T-cell (primary cell): ENCODE measurements around the gene CACNG4. TPM values are rescaled to one million over a fixed set of nuclear protein-coding genes. Genes with fewer than 3 reads are reported as not detected.

Experiments
- ATAC-seq, 4 experiments: fragments of 200-7000 bp in 3 of 4; fragments of 150-1000 bp in 1 of 4; cut with Tn5 transposase; replicated peaks in 1 of 4; 1 replicate in 3 of 4; 2 replicates in 1 of 4; pipeline ENCODE4 v1.10.0; 2021; ENCODE audit warnings: moderate library complexity in 3 of 4, mild to moderate bottlenecking in 2 of 4, moderate number of reproducible peaks in 1 of 4
- CTCF ChIA-PET, 2 donors: fragments of 300-600 bp; sonication (Branson Sonifier 250); formaldehyde crosslinking; loops; one replicate each; lab custom pipeline; 2022; ENCODE audit warnings: antibody characterized with exemption in 2 of 2; lab: Charles Lee
- POLR2A ChIA-PET, 2 donors: fragments of 300-600 bp; sonication (Branson Sonifier 250); formaldehyde crosslinking; loops; one replicate each; lab custom pipeline; 2022; ENCODE audit warnings: antibody characterized with exemption in 2 of 2; lab: Charles Lee
- DNase-seq, 35 experiments: peaks; one replicate each; pipeline versions ENCODE4 v3.0.0 to v3.0.0-alpha.2; 2013 to 2023
- H3K27ac ChIP-seq: one replicate; pipeline ENCODE4 v1.5.1; 2013; ENCODE audit warnings: low read length
- H3K27me3 ChIP-seq, 2 experiments: replicated peaks in 1 of 2; 1 replicate in 1 of 2; 2 replicates in 1 of 2; pipeline versions ENCODE4 v1.6.1 to v1.7.0; 2013; ENCODE audit warnings: low read length in 1 of 2, mixed read lengths in 1 of 2; ENCODE audit not compliant: control insufficient read depth in 2 of 2, insufficient read depth in 2 of 2; ENCODE audit errors: extremely low read depth in 1 of 2
- H3K36me3 ChIP-seq, 2 donors: 1 replicate in 1 of 2; 2 replicates in 1 of 2; pipeline versions ENCODE4 v1.6.1 to v1.7.0; 2013; ENCODE audit warnings: low read length in 1 of 2; ENCODE audit not compliant: control insufficient read depth in 2 of 2, insufficient read depth in 1 of 2; ENCODE audit errors: extremely low read depth in 1 of 2
- H3K4me1 ChIP-seq, 2 experiments: 1 replicate in 1 of 2; 2 replicates in 1 of 2; pipeline versions ENCODE4 v1.6.1 to v1.7.0; 2013; ENCODE audit warnings: low read length in 2 of 2, mixed read lengths in 1 of 2; ENCODE audit not compliant: insufficient read depth in 2 of 2, control insufficient read depth in 1 of 2; ENCODE audit errors: extremely low read depth in 1 of 2
- H3K4me3 ChIP-seq, 2 donors: 1 replicate in 1 of 2; 2 replicates in 1 of 2; pipeline versions ENCODE4 v1.5.1 to v1.7.0; 2013; ENCODE audit warnings: mild to moderate bottlenecking in 2 of 2, low read length in 1 of 2, moderate library complexity in 1 of 2; ENCODE audit not compliant: control insufficient read depth in 1 of 2; ENCODE audit errors: extremely low read depth in 1 of 2
- H3K9me3 ChIP-seq: 2 replicates; pipeline ENCODE4 v1.7.0; 2013
- H3K27ac Mint-ChIP-seq, 2 donors: one replicate each; pipeline ENCODE4 v1.8.0; 2020 to 2021; ENCODE audit warnings: mild to moderate bottlenecking in 2 of 2, mixed read lengths in 2 of 2
- H3K27me3 Mint-ChIP-seq, 2 donors: one replicate each; pipeline ENCODE4 v1.8.0; 2021 to 2022; ENCODE audit warnings: mixed read lengths in 2 of 2
- H3K36me3 Mint-ChIP-seq: one replicate; pipeline ENCODE4 v1.8.0; 2021; ENCODE audit warnings: mixed read lengths
- H3K4me1 Mint-ChIP-seq, 3 donors: one replicate each; pipeline ENCODE4 v1.8.0; 2020 to 2022; ENCODE audit warnings: mixed read lengths in 3 of 3, mild to moderate bottlenecking in 1 of 3
- H3K4me3 Mint-ChIP-seq, 3 donors: one replicate each; pipeline ENCODE4 v1.8.0; 2020 to 2022; ENCODE audit warnings: mild to moderate bottlenecking in 3 of 3, mixed read lengths in 3 of 3, moderate library complexity in 3 of 3
- H3K9me3 Mint-ChIP-seq, 3 donors: one replicate each; pipeline ENCODE4 v1.8.0; 2020 to 2022; ENCODE audit warnings: mixed read lengths in 3 of 3
- WGBS: methylation state at CpG from one replicate; pipeline ENCODE4 v1.1.5; 2013; ENCODE audit warnings: missing lambda C conversion rate; ENCODE audit not compliant: insufficient coverage; 5-methylcytosine and 5-hydroxymethylcytosine counted together
- total RNA-seq, 35 experiments: library from RNA in 6 of 35; stranded (reverse) in 6 of 35; fragments of 120-200 nt in 1 of 35; gene quantifications; one replicate each; pipeline versions ENCODE4 v1.2.1 to v1.2.4 and lab custom pipeline; 2013 to 2026

CACNG4 gene
- total RNA-seq, 5 donors from 2014 or later (not counting 1 experiment from before 2014, with no cell fraction given), result 0.06 to 0.20 (median 0.13) TPM; not detected in 2

- 85% methylated on average over 5 of the region's 9 CpGs for WGBS
Observed at GRCh38 chr17:67052720-67053437, 88.4 kb downstream of the CACNG4 start.

DNA sequence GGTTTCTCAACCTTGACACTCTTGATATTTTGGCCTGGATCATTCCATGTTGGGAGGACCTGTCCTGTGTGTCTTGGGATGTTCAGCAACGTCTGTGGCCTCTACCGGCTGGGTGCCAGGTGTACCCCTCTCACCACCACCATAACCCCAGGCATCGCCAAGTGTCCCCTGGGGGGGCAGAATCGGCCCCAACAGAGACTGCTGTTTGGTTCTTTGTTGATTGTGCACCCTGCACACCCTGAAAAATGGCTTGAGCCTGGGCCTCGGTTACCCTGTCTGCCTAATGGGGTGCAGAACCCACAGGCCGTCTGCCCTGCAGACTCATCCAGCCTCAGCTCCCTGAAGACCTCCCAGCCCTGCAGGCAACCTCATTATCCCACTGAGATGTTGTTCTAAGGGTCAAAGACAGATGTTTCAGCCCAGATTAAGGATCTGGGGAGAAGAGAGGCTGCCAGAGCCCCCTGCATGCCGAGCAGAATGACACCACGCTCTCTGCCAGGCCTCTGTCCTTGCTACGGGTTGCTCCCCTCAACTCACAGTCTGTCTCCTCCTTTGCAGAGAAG is 89.0 kb downstream of the CACNG4 start:
- ATAC-seq, result no peak
- no peaks in the 10 kb centered on the region for H3K4me1 Mint-ChIP-seq
- H3K9me3 Mint-ChIP-seq, result peaks cover 0 to 11% (median 6%) of the 10 kb centered on the region in 3 donors
- Histone ChIP-seq H3K27me3 (no peaks in the 10 kb centered on the region), H3K27ac (no peak overlapping the region), H3K4me3 (no peak overlapping the region), H3K9me3 (no peaks in the 10 kb centered on the region), H3K36me3 (no peaks in the 10 kb centered on the region), H3K4me1 (no peaks in the 10 kb centered on the region)
- H3K4me3 Mint-ChIP-seq, result no peak overlapping the region
- no peak overlapping the region for H3K27ac Mint-ChIP-seq
- POLR2A ChIA-PET, result no interaction called here
- no peak for DNase-seq
- no peaks in the 10 kb centered on the region for H3K27me3 Mint-ChIP-seq
- CTCF ChIA-PET, result no interaction called here
- 79% methylated on average over 3 of the region's 9 CpGs for WGBS
- H3K36me3 Mint-ChIP-seq, result peaks cover 3% of the 10 kb centered on the region

More at GRCh38 chr17:67052720-67053437, 88.4 kb downstream of the CACNG4 start:
- no peak overlapping the region for H3K27ac Mint-ChIP-seq
- Histone ChIP-seq H3K27me3 (no peaks in the 10 kb centered on the region), H3K4me1 (no peaks in the 10 kb centered on the region), H3K4me3 (no peak overlapping the region), H3K36me3 (no peaks in the 10 kb centered on the region), H3K27ac (no peak overlapping the region), H3K9me3 (peaks cover under 1% of the 10 kb centered on the region)
- H3K9me3 Mint-ChIP-seq, result peaks cover 0 to 18% (median 10%) of the 10 kb centered on the region in 3 donors
- ATAC-seq (no peak), DNase-seq (no peak)
- H3K27me3 Mint-ChIP-seq, result no peaks in the 10 kb centered on the region
- no peaks in the 10 kb centered on the region for H3K4me1 Mint-ChIP-seq
- ChIA-PET CTCF (no interaction called here), POLR2A (no interaction called here)
- no peak overlapping the region for H3K4me3 Mint-ChIP-seq
- H3K36me3 Mint-ChIP-seq, result peaks cover 4% of the 10 kb centered on the region

GRCh38 chr17:67054011-67054591 is 89.6 kb downstream of the CACNG4 start:
- H3K27me3 Mint-ChIP-seq, result no peaks in the 10 kb centered on the region
- Histone ChIP-seq H3K9me3 (no peaks in the 10 kb centered on the region), H3K4me1 (no peaks in the 10 kb centered on the region), H3K27ac (no peak overlapping the region), H3K4me3 (no peak overlapping the region), H3K27me3 (no peaks in the 10 kb centered on the region), H3K36me3 (no peaks in the 10 kb centered on the region)
- H3K27ac Mint-ChIP-seq, result no peak overlapping the region
- ATAC-seq (no peak), DNase-seq (no peak)
- H3K36me3 Mint-ChIP-seq, result peaks cover 3% of the 10 kb centered on the region
- no peaks in the 10 kb centered on the region for H3K4me1 Mint-ChIP-seq
- POLR2A ChIA-PET, result no interaction called here
- WGBS, result 83% methylated on average over 13 of the region's 19 CpGs
- H3K9me3 Mint-ChIP-seq, result peaks cover 0 to 5% (median under 1%) of the 10 kb centered on the region in 3 donors
- CTCF ChIA-PET, result no interaction called here
- no peak overlapping the region for H3K4me3 Mint-ChIP-seq

DNA sequence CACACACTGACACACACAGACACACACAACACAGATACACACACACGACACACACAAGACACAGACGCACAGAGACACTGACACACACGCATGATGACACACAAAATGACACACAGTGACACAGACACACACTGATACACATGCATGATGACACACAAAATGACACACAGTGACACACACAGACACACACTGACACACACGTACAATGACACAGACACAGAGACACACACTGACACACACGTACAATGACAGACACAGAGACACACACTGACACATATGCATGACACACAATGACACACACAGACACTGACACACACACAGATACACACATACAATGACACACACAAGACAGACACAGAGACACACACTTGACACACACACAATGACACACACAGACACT is 90.1 kb downstream of the CACNG4 start:
- 87% methylated on average over 5 of the region's 5 CpGs for WGBS
- POLR2A ChIA-PET, result no interaction called here

DNA sequence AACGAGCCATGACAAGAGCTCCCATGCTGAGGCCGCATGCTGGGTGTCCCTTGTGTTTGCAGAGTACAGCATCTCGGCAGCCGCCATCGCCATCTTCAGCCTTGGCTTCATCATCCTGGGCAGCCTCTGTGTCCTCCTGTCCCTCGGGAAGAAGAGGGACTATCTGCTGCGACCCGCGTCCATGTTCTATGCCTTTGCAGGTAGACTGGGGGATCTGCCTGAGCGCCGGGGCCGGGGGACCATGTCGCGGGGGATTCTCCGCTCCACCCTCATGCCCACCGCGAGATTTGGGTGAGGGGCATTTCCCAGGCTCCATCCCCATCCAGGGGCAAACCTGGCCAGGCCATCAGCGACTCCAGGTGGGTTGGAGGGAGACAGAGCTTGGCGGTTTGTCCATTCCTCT is 90.5 kb downstream of the CACNG4 start:
- no peak overlapping the region for H3K4me3 Mint-ChIP-seq
- H3K27me3 ChIP-seq, result no peaks in the 10 kb centered on the region
- no peaks in the 10 kb centered on the region for H3K9me3 Mint-ChIP-seq
- H3K4me3 ChIP-seq, result no peak overlapping the region
- H3K27ac ChIP-seq, result no peak overlapping the region
- ChIA-PET CTCF (no interaction called here), POLR2A (no interaction called here)
- WGBS, result 90% methylated on average over 6 of the region's 19 CpGs
- H3K9me3 ChIP-seq, result no peaks in the 10 kb centered on the region
- H3K27me3 Mint-ChIP-seq, result no peaks in the 10 kb centered on the region
- no peak for DNase-seq
- no peaks in the 10 kb centered on the region for H3K4me1 ChIP-seq
- no peak for ATAC-seq
- H3K36me3 ChIP-seq, result no peaks in the 10 kb centered on the region
- H3K27ac Mint-ChIP-seq, result no peak overlapping the region
- H3K36me3 Mint-ChIP-seq, result peaks cover 3% of the 10 kb centered on the region
- H3K4me1 Mint-ChIP-seq, result no peaks in the 10 kb centered on the region

More for the DNA sequence above, 90.1 kb downstream of the CACNG4 start:
- H3K27me3 Mint-ChIP-seq, result no peaks in the 10 kb centered on the region
- peaks cover 3% of the 10 kb centered on the region for H3K36me3 Mint-ChIP-seq
- no peak for DNase-seq
- ATAC-seq, result no peak
- no peaks in the 10 kb centered on the region for H3K36me3 ChIP-seq
- H3K9me3 ChIP-seq, result no peaks in the 10 kb centered on the region
- no peaks in the 10 kb centered on the region for H3K4me1 Mint-ChIP-seq
- no peaks in the 10 kb centered on the region for H3K4me1 ChIP-seq
- no peaks in the 10 kb centered on the region for H3K27me3 ChIP-seq
- H3K4me3 Mint-ChIP-seq, result no peak overlapping the region
- H3K9me3 Mint-ChIP-seq, result peaks cover 0 to under 1% (median 0%) of the 10 kb centered on the region in 3 donors
- CTCF ChIA-PET, result no interaction called here
- no peak overlapping the region for H3K27ac ChIP-seq
- H3K4me3 ChIP-seq, result no peak overlapping the region
- H3K27ac Mint-ChIP-seq, result no peak overlapping the region

DNA sequence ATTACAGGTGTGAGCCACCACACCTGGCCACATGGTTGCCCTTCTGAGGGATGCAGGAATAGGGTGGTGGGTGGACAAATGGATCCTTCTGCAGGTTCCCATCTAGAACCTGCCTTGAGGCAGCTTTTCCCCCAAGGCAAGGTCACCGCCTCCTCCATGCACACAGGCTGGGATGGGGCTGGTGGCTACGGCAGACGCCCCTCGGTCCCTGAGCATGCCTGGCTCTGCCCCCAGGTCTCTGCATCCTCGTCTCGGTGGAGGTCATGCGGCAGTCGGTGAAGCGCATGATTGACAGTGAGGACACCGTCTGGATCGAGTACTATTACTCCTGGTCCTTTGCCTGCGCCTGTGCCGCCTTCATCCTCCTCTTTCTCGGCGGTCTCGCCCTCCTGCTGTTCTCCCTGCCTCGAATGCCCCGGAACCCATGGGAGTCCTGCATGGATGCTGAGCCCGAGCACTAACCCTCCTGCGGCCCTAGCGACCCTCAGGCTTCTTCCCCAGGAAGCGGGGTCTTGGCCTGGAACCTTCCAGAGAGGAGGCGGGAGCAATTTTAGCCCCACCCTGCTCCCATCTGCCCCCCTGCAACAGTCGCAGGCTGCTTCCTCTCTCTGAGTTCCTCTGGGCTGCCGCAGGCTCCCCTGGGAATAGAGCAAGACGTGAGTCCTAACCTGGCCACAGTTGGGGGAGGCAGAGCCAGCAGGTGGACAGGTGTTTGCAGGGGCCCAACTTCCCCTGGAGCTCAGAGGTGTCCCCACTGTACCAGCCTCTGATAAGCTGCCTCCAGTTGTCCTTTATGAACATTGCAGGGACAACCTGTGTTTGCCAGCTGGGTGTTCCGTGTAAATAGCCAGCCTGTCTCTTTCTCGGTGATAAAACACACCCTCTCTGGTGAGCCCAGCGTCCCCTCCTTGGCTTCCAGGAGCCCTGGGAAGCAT is 91.6 kb downstream of the CACNG4 start:
- no peak overlapping the region for H3K4me3 ChIP-seq
- Mint-ChIP-seq H3K27ac (no peak overlapping the region), H3K27me3 (no peaks in the 10 kb centered on the region), H3K36me3 (peaks cover 8% of the 10 kb centered on the region), H3K9me3 (no peaks in the 10 kb centered on the region), H3K4me3 (no peak overlapping the region), H3K4me1 (no peaks in the 10 kb centered on the region)
- H3K36me3 ChIP-seq, result no peaks in the 10 kb centered on the region
- H3K27ac ChIP-seq, result no peak overlapping the region
- DNase-seq (no peak), ATAC-seq (no peak)
- H3K4me1 ChIP-seq, result no peaks in the 10 kb centered on the region
- 84% methylated on average over 26 of the region's 29 CpGs for WGBS
- POLR2A ChIA-PET, result no interaction called here
- CTCF ChIA-PET, result no interaction called here
- no peaks in the 10 kb centered on the region for H3K9me3 ChIP-seq
- H3K27me3 ChIP-seq, result no peaks in the 10 kb centered on the region
